Inflammatory macrophage treated with lipopolysaccharide for 1 hour (primary cell): ENCODE measurements around the gene CLEC16A.
"Not testable (repeated sequence)": the region's sequence is repeated elsewhere in the genome, so short reads cannot be mapped to it uniquely, and the experiment has no call there.

ENCODE experiments used
- DNase-seq, 2 donors: peaks; one replicate each; pipeline ENCODE4 v3.0.0-alpha.2; 2020 to 2022

Gene CLEC16A

GRCh38 chr16:10923650-10924214, 20.6 kb upstream of the CLEC16A start:
- no peak for DNase-seq

GRCh38 chr16:10925285-10925684, 19.1 kb upstream of the CLEC16A start:
- not testable (repeated sequence) for DNase-seq

- no peak for DNase-seq
Measured at GRCh38 chr16:10926094-10926493, 18.3 kb upstream of the CLEC16A start.

- no peak for DNase-seq
Measured at GRCh38 chr16:10926867-10927266, 17.5 kb upstream of the CLEC16A start.

GRCh38 chr16:10927497-10928112, 16.8 kb upstream of the CLEC16A start:
- DNase-seq, result no peak

GRCh38 chr16:10929097-10929496, 15.3 kb upstream of the CLEC16A start:
- not testable (repeated sequence) for DNase-seq

- DNase-seq, result no peak
Measured at GRCh38 chr16:10929853-10930754, 14.3 kb upstream of the CLEC16A start.

- no peak for DNase-seq
Measured at GRCh38 chr16:10930755-10931093, 13.6 kb upstream of the CLEC16A start.

- DNase-seq, result no peak
Measured at GRCh38 chr16:10931134-10931533, 13.2 kb upstream of the CLEC16A start.

- DNase-seq, result no peak
Measured at GRCh38 chr16:10931977-10932632, 12.3 kb upstream of the CLEC16A start.

GRCh38 chr16:10932959-10933710, 11.2 kb upstream of the CLEC16A start:
- DNase-seq, result no peak

- DNase-seq, result no peak
Measured at GRCh38 chr16:10933865-10934264, 10.5 kb upstream of the CLEC16A start.

GRCh38 chr16:10934325-10935107, 9.8 kb upstream of the CLEC16A start:
- DNase-seq, result no peak

- no peak for DNase-seq
Measured at GRCh38 chr16:10935226-10935915, 9.0 kb upstream of the CLEC16A start.

- DNase-seq, result no peak
Measured at GRCh38 chr16:10936272-10936984, 7.9 kb upstream of the CLEC16A start.

- DNase-seq, result no peak
Measured at GRCh38 chr16:10937068-10937859, 7.1 kb upstream of the CLEC16A start.

- peak in 1 of 2 donors; percentile 19 for DNase-seq
Measured at GRCh38 chr16:10938321-10938720, 6.0 kb upstream of the CLEC16A start.

GRCh38 chr16:10938796-10939648, 5.3 kb upstream of the CLEC16A start:
- no peak for DNase-seq
